NCI-H526 (cell line): Measurements from ENCODE around the gene TTBK2.

ENCODE experiments used
- DNase-seq, 2 experiments: peaks; one replicate each; lab custom pipeline; 2025; lab: John Stamatoyannopoulos, UW

The TTBK2 gene

GRCh38 chr15:42693496-42693895 is 227.1 kb downstream of the TTBK2 start:
- no peak for DNase-seq

DNA sequence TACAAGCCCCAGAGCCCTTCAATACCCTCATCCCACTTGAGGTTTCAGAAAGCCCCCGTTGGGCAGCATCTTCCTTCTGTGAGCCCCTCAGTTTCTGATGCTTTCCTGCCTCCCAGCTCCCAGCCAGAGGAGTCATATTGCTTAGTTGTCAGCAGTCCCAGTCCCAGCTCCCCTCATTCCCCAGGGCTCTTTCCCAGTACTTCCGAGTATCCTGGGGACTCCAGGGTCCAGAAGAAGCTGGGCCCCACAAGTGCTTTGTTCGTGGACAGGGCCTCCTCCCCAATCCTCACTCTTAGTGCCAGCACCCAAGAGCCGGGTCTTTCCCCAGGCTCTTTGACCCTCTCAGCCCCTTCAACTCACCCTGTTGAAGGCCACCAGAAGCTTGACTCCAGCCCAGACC is 227.6 kb downstream of the TTBK2 start:
- DNase-seq, result no peak

DNA sequence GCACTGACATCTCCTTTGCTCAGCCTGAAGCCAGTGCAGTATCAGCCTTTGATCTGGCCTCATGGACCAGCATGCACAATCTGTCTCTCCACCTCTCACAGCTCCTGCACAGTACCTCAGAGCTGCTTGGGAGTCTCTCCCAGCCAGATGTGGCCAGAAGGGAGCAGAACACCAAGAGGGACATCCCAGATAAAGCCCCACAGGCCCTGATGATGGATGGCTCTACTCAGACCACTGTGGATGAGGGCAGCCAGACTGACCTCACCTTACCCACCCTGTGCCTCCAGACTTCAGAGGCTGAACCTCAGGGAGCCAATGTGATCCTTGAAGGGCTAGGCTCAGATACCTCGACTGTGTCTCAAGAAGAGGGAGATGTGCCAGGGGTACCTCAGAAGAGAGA is 228.0 kb downstream of the TTBK2 start:
- DNase-seq, result no peak

DNA sequence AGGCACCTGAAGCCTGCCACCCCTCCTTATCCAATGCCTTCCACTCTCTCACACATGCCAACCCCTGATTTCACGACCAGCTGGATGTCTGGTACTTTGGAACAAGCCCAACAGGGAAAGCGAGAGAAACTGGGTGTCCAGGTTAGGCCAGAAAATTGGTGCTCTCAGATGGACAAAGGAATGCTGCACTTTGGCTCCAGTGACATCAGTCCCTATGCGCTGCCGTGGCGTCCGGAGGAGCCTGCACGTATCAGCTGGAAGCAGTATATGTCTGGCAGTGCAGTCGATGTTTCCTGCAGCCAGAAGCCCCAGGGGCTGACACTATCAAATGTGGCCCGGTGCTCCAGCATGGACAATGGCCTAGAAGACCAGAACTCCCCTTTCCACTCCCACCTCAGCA is 228.8 kb downstream of the TTBK2 start:
- DNase-seq, result no peak

- no peak for DNase-seq
Observed at GRCh38 chr15:42691308-42691707, 229.3 kb downstream of the TTBK2 start.
